ENCODE data around the gene MBOAT1. TPM values are rescaled to one million over a fixed set of nuclear protein-coding genes. Genes with fewer than 3 reads are reported as not detected.

The MBOAT1 gene
- polyA plus RNA-seq, 1 donor from 2014 or later, result not detected

DNA sequence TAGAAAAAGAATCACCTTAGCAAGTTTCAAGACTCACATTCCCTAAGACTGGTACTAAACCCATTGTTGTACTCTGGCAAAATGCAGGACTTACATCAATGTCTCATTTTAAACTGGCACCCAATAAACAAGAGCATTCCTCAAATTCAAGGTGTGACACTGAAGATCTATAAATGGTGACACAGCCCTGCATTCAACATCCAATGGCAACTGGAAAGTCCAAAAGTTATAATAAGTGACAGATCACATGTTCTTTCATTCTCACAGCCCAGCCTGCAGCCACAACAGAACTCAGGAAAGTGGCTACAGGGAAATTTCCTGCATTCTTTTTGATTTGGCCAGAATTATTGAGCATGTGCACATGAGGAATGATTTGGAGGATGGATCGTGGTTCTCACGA is 57.5 kb downstream of the MBOAT1 start:
- no peak overlapping the region for H3K4me2 ChIP-seq (ENCODE audit: low read length)
- no peaks in the 10 kb centered on the region for H3K36me3 ChIP-seq (ENCODE audit: insufficient read depth, low read length)
- no peaks in the 10 kb centered on the region for H3F3A ChIP-seq (ENCODE audit: insufficient read depth, low read length, poor library complexity, severe bottlenecking)
- no peak overlapping the region for H3K9ac ChIP-seq (ENCODE audit: low read length)
- no peaks in the 10 kb centered on the region for H4K20me1 ChIP-seq (ENCODE audit: insufficient read depth)
- no peaks in the 10 kb centered on the region for H3K9me2 ChIP-seq (ENCODE audit: insufficient read depth, low read length)
- peaks cover 5% of the 10 kb centered on the region for H3K9me3 ChIP-seq (ENCODE audit: low read length)
- TF ChIP-seq, protein P1, sequence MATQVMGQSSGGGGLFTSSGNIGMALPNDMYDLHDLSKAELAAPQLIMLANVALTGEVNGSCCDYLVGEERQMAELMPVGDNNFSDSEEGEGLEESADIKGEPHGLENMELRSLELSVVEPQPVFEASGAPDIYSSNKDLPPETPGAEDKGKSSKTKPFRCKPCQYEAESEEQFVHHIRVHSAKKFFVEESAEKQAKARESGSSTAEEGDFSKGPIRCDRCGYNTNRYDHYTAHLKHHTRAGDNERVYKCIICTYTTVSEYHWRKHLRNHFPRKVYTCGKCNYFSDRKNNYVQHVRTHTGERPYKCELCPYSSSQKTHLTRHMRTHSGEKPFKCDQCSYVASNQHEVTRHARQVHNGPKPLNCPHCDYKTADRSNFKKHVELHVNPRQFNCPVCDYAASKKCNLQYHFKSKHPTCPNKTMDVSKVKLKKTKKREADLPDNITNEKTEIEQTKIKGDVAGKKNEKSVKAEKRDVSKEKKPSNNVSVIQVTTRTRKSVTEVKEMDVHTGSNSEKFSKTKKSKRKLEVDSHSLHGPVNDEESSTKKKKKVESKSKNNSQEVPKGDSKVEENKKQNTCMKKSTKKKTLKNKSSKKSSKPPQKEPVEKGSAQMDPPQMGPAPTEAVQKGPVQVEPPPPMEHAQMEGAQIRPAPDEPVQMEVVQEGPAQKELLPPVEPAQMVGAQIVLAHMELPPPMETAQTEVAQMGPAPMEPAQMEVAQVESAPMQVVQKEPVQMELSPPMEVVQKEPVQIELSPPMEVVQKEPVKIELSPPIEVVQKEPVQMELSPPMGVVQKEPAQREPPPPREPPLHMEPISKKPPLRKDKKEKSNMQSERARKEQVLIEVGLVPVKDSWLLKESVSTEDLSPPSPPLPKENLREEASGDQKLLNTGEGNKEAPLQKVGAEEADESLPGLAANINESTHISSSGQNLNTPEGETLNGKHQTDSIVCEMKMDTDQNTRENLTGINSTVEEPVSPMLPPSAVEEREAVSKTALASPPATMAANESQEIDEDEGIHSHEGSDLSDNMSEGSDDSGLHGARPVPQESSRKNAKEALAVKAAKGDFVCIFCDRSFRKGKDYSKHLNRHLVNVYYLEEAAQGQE (IDR thresholded peaks at IDR 0.05; ENCODE audit: borderline replicate concordance), result no peak
- TF ChIP-seq EP300 (conservative IDR thresholded peaks at IDR 0.05; ENCODE audit: poor library complexity, severe bottlenecking) (no peak), MXI1 (conservative IDR thresholded peaks at IDR 0.05; ENCODE audit: poor library complexity, severe bottlenecking) (no peak), RAD21 (conservative IDR thresholded peaks at IDR 0.05) (no peak), TAF1 (IDR thresholded peaks at IDR 0.05; ENCODE audit: low read depth) (no peak), SMC3 (conservative IDR thresholded peaks at IDR 0.05; ENCODE audit: poor library complexity) (no peak), POLR2AphosphoS5 (IDR thresholded peaks at IDR 0.05) (no peak), EZH2 (IDR thresholded peaks at IDR 0.05; ENCODE audit: borderline replicate concordance, insufficient read depth, low read length, poor library complexity, severe bottlenecking) (no peak)
- TF ChIP-seq, protein P2, sequence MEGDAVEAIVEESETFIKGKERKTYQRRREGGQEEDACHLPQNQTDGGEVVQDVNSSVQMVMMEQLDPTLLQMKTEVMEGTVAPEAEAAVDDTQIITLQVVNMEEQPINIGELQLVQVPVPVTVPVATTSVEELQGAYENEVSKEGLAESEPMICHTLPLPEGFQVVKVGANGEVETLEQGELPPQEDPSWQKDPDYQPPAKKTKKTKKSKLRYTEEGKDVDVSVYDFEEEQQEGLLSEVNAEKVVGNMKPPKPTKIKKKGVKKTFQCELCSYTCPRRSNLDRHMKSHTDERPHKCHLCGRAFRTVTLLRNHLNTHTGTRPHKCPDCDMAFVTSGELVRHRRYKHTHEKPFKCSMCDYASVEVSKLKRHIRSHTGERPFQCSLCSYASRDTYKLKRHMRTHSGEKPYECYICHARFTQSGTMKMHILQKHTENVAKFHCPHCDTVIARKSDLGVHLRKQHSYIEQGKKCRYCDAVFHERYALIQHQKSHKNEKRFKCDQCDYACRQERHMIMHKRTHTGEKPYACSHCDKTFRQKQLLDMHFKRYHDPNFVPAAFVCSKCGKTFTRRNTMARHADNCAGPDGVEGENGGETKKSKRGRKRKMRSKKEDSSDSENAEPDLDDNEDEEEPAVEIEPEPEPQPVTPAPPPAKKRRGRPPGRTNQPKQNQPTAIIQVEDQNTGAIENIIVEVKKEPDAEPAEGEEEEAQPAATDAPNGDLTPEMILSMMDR (IDR thresholded peaks at IDR 0.05; ENCODE audit: poor library complexity, severe bottlenecking), result no peak
- H3K79me2 ChIP-seq (replicated peaks; ENCODE audit: insufficient read depth, low read length), result no peaks in the 10 kb centered on the region
- no peak overlapping the region for H3K27ac ChIP-seq (ENCODE audit: low read length)
- H3K27me3 ChIP-seq (ENCODE audit: insufficient read depth, low read depth, low read length), result no peaks in the 10 kb centered on the region
- H2AFZ ChIP-seq (ENCODE audit: low read depth, low read length), result no peak overlapping the region
- H3K4me3 ChIP-seq (ENCODE audit: low read length), result no peak overlapping the region

DNA sequence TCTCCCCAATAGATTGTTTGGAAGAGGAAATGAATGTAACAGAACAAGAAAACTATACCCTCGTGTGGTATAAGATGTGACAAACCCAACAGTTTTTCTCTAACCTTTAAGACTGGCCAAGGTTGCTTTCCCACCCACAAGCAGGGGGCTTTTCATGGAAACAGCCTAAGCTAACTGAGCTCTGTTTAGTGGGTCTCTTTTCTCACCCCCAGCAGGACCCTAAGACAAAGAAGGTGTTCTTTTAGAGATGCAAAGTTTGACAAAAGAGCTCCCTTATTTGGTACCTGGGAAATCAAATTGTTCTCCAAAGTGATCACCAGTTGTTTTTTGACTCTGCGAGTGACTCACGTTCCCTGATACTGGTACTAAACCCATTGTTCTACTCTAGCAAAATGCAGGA is 59.1 kb downstream of the MBOAT1 start:
- Histone ChIP-seq H3K4me3 (ENCODE audit: low read length) (no peak overlapping the region), H3K36me3 (ENCODE audit: insufficient read depth, low read length) (no peaks in the 10 kb centered on the region), H3K27ac (ENCODE audit: low read length) (no peak overlapping the region), H3K4me2 (ENCODE audit: low read length) (no peak overlapping the region), H3K27me3 (ENCODE audit: insufficient read depth, low read depth, low read length) (no peaks in the 10 kb centered on the region), H3K9ac (ENCODE audit: low read length) (no peak overlapping the region), H3K9me3 (ENCODE audit: low read length) (no peaks in the 10 kb centered on the region), H2AFZ (ENCODE audit: low read depth, low read length) (no peak overlapping the region), H3K79me2 (replicated peaks; ENCODE audit: insufficient read depth, low read length) (no peaks in the 10 kb centered on the region), H4K20me1 (ENCODE audit: insufficient read depth) (no peaks in the 10 kb centered on the region), H3F3A (ENCODE audit: insufficient read depth, low read length, poor library complexity, severe bottlenecking) (no peaks in the 10 kb centered on the region), H3K9me2 (ENCODE audit: insufficient read depth, low read length) (no peaks in the 10 kb centered on the region)
- TF ChIP-seq, protein P2 (IDR thresholded peaks at IDR 0.05; ENCODE audit: poor library complexity, severe bottlenecking), result no peak
- TF ChIP-seq TAF1 (IDR thresholded peaks at IDR 0.05; ENCODE audit: low read depth) (no peak), EZH2 (IDR thresholded peaks at IDR 0.05; ENCODE audit: borderline replicate concordance, insufficient read depth, low read length, poor library complexity, severe bottlenecking) (no peak), EP300 (conservative IDR thresholded peaks at IDR 0.05; ENCODE audit: poor library complexity, severe bottlenecking) (no peak), POLR2AphosphoS5 (IDR thresholded peaks at IDR 0.05) (no peak)
